Astrocyte of the spinal cord (primary cell): ENCODE results near the gene DAZAP1.

Experiments used
- DNase-seq: peaks from one replicate; pipeline ENCODE4 v3.0.0; 2011; ENCODE audit warnings: low read depth, low spot score
- H3K4me3 ChIP-seq: 2 replicates; pipeline ENCODE4 v1.5.1; 2011; ENCODE audit warnings: low read depth, mild to moderate bottlenecking, low read length, moderate library complexity
- CTCF ChIP-seq: IDR thresholded peaks from 2 replicates; pipeline ENCODE4 v1.5.1; 2012; ENCODE audit warnings: low read depth, mild to moderate bottlenecking, low read length, inconsistent platforms
- in situ Hi-C: cut with HindIII; loops from 2 replicates; pipeline ENCODE4 v1.10.0; 2017; ENCODE audit warnings: low sequenced_read_pairs

Gene DAZAP1

GRCh38 chr19:1445185-1445931, 38.0 kb downstream of the DAZAP1 start:
- H3K4me3 ChIP-seq: peak overlapping the region; percentile 29
- TF ChIP-seq CTCF: peak; percentile 70
- in situ Hi-C loops: no loop called here
- peak; percentile 45 for DNase-seq

GRCh38 chr19:1445932-1446712, 38.7 kb downstream of the DAZAP1 start:
- no peak for DNase-seq
- no peak for TF ChIP-seq CTCF
- peak overlapping the region; percentile 29 for H3K4me3 ChIP-seq
- in situ Hi-C loops: no loop called here

GRCh38 chr19:1446713-1447481, 39.5 kb downstream of the DAZAP1 start:
- no peak for TF ChIP-seq CTCF
- in situ Hi-C loops: no loop called here
- DNase-seq: no peak
- H3K4me3 ChIP-seq: no peak overlapping the region

- in situ Hi-C loops: no loop called here
- no peak for TF ChIP-seq CTCF
- H3K4me3 ChIP-seq: no peak overlapping the region
- DNase-seq: no peak
Observed at GRCh38 chr19:1447504-1447903, 40.1 kb downstream of the DAZAP1 start.

DNA sequence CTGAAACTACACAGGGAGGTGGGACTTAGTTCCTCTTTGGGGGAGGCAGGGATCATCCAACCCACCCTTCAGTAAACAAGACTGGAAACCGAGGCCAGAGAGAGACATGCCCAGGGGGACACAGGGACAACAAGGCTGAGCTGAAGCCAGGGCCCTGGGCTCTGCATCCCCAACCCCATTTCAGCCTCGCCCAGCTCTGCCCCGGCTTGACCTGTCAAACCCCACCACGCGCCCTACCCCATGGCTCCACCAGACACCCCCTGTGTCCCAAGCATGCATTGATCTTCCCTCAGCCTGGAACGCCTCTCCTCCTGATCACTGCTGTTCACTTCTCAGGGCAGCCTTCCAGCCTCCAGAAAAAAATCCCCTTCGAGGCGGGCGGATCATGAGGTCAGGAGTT, 40.6 kb downstream of the DAZAP1 start:
- no peak for DNase-seq
- TF ChIP-seq CTCF: no peak
- in situ Hi-C loops: no loop called here
- H3K4me3 ChIP-seq: no peak overlapping the region
